Fibroblast of the conjunctiva (primary cell): ENCODE results near the gene DRC7.
"Not testable (repeated sequence)": the region's sequence is repeated elsewhere in the genome, so short reads cannot be mapped to it uniquely, and the experiment has no call there.

Experiments
- DNase-seq: peaks from one replicate; pipeline ENCODE4 v3.0.0-alpha.2; 2010; ENCODE audit warnings: low read depth

The DRC7 gene

DNA sequence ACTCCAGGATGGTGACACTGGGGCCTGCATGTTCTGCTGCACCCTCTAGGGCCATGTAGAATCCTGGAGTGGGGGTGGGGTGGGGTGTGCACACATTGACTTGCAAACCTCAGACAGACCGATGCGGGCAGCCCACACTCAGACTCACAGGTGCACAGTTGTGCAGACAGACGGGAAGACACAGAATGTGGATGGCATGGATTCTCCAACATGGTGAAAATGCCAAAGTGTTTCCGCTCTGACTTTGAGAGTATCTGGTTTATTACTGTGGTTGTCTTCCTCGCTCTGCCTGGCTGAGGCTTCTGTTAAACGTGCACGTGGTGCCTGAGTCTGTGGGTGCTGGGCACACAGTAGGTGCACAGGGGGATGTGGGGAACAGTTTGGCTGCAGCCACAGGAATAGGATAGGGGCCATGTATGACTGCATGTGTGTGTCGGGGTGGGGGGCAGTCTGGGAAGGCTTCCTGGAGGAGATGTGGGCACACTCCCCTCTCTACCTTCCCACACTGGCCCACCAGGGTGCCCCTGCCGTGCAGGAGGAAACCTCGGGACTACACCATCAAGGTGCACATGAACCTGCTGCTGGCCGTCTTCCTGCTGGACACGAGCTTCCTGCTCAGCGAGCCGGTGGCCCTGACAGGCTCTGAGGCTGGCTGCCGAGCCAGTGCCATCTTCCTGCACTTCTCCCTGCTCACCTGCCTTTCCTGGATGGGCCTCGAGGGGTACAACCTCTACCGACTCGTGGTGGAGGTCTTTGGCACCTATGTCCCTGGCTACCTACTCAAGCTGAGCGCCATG lies 35.5 kb upstream of the DRC7 start:
- DNase-seq = no peak

- no peak for DNase-seq
Measured at GRCh38 chr16:57660715-57661463, 33.7 kb upstream of the DRC7 start.

- DNase-seq = no peak
Measured at GRCh38 chr16:57661510-57661909, 33.1 kb upstream of the DRC7 start.

DNA sequence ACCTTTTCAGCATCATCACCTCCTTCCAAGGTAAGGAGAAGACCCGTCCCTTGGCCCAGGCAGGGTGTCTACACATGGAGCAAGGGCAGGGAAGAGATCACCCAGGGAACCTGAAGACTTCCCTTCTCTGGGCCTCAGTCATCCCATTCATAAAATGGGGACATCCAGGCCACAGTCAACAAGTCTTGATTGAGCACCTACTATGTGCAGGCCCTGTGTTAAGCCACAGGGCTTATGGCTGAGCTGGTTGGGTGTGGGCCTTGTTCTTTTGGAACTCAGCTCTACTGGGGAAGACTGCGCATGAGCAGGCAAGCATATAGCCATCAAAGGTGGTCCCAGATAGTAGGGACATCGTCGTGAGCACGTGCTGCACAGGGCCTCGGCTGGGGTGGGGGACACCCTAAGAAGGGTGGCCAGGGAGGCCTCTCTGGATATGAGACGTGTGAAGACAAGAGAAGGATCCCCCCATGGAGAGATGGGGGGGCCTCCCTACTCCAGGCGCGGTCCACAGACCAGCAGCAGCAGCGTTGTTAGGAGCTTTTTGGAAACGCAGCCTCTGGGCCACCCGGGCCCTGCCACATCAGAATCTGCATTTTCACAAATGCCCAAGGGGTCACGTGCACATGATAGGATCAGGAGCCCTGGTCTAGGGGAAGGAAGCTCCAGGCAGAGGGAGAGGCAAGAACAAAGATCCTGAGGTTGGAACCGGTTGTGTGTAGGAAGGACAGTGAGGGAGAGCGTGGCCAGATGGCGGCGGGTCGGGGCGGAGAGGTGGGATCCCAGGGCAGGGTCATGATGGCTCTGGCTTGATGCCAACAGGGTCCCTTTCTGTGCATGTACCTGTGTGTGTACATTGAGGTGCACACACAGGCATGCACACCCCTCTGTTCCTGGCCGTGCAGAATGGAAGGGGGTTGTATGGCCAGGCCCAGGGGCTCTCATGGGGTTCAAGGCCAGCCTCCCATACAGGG lies 32.4 kb upstream of the DRC7 start:
- DNase-seq = no peak

GRCh38 chr16:57663436-57663835 lies 31.2 kb upstream of the DRC7 start:
- no peak for DNase-seq

DNA sequence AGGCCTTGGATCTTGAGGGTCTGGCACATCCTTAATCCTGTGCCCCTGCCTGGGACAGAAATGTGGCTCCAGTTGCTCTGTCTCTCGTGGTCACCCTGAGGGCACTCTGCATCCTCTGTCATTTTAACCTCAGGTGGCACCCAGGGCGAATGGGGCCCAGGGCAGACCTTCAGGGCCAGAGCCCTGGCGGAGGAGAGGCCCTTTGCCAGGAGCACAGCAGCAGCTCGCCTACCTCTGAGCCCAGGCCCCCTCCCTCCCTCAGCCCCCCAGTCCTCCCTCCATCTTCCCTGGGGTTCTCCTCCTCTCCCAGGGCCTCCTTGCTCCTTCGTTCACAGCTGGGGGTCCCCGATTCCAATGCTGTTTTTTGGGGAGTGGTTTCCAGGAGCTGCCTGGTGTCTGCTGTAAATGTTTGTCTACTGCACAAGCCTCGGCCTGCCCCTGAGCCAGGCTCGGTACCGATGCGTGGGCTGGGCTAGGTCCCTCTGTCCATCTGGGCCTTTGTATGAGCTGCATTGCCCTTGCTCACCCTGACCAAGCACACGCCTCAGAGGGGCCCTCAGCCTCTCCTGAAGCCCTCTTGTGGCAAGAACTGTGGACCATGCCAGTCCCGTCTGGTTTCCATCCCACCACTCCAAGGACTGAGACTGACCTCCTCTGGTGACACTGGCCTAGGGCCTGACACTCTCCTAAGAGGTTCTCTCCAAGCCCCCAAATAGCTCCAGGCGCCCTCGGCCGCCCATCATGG lies 30.5 kb upstream of the DRC7 start:
- no peak for DNase-seq

GRCh38 chr16:57664662-57665025 lies 30.0 kb upstream of the DRC7 start:
- DNase-seq = no peak

DNA sequence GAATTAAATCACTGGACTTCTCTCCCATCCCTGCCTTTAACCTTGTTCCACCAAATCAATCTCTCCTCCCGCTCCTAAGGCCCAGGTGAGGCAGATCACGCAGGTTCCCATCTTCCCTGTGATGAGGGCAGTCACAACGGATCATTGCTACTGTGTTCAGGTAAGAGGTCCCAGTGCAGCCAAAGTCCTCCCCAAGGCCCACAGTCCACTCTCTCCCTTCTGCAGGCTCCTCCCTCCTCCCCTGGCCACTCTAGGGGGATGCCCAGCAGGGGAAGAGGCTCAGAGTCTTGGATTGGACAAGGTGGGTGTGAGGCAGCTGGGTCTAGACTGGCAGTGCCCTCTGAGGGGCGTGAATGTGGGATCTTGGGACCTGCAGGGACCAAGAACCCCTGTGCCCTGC lies 29.1 kb upstream of the DRC7 start:
- no peak for DNase-seq

- DNase-seq = no peak
Measured at GRCh38 chr16:57666353-57667047, 28.1 kb upstream of the DRC7 start.

- DNase-seq = no peak
Measured at GRCh38 chr16:57667048-57667525, 27.5 kb upstream of the DRC7 start.

- DNase-seq = no peak
Measured at GRCh38 chr16:57667526-57668262, 26.9 kb upstream of the DRC7 start.

DNA sequence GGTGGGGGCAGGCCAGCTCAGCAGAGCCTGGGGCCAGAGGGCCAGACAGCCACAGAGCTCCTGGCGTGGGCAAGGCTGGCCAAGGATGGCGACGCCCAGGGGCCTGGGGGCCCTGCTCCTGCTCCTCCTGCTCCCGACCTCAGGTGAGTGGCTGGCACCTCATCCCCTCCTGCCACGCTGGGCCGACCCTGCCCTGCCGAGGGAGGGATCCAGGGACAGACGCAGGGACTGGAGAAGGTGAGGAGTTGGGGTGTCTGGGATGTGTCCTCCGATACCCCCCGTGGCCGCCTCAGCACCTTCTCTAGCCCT lies 26.4 kb upstream of the DRC7 start, which contains the start of gene ADGRG3:
Gene ADGRG3, plus strand, starts transcription at position 44 of the 309 bp plus-strand sequence. Its CDS starts 42 bp downstream, at position 86.
- no peak for DNase-seq

- no peak for DNase-seq
Measured at GRCh38 chr16:57668630-57669475, 25.8 kb upstream of the DRC7 start.

DNA sequence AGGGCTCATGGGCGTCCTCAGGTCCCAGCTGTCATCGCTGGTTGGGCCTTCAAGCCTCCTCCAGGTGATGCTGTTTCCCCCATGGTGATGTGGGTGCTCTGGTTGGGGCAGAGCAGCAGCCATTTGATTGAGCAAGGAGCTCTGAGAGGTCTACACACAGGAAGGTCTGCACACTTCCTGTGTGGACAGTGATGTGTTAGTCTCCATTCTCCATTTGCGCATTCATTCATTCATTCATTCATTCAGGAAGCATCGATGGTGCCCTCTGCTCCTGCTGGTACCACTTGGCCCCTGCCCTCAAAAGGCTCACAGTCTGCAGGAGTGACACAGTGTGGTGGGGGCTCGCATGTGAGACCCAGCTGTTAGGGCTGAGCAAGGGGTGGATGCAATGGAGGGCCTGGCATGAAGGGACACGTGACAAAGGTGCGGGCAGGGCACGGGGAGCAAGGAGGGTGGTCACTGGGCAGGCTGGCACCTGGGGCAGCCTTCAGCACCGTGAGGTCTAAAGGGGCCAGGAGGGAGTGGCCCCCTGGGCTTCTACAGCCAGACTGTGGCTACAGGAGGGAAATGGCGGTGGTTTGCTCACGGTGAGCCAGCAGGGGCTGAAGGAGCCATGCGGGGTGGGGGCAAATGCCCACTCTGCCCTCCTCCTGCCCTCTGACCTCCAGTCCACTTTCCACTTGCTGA lies 25.0 kb upstream of the DRC7 start:
- no peak for DNase-seq

DNA sequence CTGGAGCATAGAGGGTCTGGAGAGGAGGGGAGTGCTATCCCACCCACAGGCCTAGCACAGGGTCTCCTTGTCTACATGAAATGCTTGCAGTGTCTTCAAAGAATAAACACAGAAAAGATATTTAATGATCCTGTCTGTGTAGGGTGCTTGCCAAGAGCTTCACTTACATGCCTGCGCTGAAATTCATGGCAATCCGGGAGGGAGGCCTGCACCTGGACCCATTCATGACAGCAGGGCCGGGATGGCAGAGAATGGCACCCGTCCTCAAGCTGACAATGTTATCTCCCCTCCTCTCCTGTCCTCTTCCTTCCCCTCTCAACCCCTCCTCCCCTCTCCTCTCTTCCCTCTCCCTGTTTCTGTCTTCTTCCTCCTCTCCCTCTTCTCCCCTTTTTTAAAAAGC lies 24.4 kb upstream of the DRC7 start:
- no peak for DNase-seq

DNA sequence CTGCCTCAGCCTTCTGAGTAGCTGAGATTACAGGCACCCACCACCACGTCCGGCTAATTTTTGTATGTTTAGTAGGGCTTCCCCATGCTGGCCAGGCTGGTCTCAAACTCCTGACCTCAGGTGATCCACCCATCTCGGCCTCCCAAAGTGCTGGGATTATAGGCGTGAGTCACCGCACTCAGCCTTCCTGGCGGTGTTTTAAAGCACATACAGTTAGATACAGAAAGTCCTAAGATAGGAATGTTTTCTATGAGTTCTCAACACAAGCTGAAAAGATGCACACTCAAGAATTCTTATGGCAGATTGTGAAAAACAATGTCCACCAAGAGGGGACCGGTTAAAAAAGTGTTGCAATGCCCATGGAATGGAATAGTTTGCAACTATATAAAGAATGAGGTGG lies 23.2 kb upstream of the DRC7 start:
- DNase-seq = not testable (repeated sequence)

DNA sequence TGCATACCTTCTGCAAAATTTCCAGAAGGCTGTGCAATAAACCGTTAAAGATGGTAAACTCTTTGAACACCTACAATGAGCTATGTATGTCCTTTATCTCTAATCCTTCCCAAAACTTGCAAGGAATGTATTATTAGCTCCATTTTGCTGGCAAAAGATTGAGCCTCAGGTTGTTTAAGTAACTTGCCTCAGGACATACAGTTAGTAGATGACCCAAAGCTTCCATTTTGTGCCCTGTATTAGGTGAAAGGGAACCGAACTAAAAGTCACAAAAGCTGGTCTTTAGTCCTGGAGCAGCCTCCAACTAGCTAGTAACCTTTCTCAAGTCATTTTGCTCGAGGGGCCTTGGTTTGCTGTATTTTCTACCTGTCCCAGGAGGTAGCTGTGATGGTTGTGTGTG lies 22.2 kb upstream of the DRC7 start:
- DNase-seq = no peak

DNA sequence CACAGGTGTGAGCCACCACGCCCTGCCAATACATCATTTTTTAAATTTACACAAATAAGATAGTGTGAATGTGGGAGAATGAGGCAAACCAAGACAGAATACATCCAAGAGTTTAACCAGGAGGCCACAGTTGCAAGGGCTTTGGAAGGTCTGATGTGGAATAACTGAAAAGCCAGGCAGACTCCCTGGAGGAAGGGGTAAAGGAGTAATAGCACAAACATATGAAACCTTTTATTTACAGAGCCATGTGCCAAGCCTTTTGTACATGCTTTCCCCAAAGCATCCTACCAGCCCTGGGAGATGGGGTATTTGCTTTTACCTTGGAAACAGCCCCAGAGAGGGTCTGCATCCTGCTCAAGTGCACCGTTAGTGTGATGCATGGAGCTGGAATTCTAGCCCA lies 21.8 kb upstream of the DRC7 start:
- no peak for DNase-seq
